GM18520 (cell line): ENCODE data around the gene ZKSCAN2.
A peak's percentile ranks its signal among the peaks of the same experiment; 100 is the strongest.

Experiments used
- ATAC-seq: cut with Tn5 transposase; IDR thresholded peaks from one replicate; pipeline ENCODE4 v1.9.1; 2021; ENCODE audit not compliant: unreplicated experiment

Gene ZKSCAN2

GRCh38 chr16:25257470-25257955 lies at the start of gene ZKSCAN2:
ZKSCAN2 (minus strand) TSS chr16:25257845; CDS start chr16:25257127, 718 bp downstream.
- peak; percentile 84 for ATAC-seq

- no peak for ATAC-seq
These were observed 42.3 kb upstream of the ZKSCAN2 start for GRCh38 chr16:25299792-25300590.

- ATAC-seq: no peak
These were observed 40.7 kb upstream of the ZKSCAN2 start for GRCh38 chr16:25298165-25298872.

- ATAC-seq: no peak
These were observed 39.6 kb upstream of the ZKSCAN2 start for GRCh38 chr16:25297151-25297787.

GRCh38 chr16:25291580-25291979 lies 33.9 kb upstream of the ZKSCAN2 start:
- no peak for ATAC-seq

- no peak for ATAC-seq
These were observed 31.8 kb upstream of the ZKSCAN2 start for GRCh38 chr16:25289466-25289865.

- no peak for ATAC-seq
These were observed 21.8 kb upstream of the ZKSCAN2 start for GRCh38 chr16:25279491-25279890.

- ATAC-seq: no peak
These were observed 13.8 kb upstream of the ZKSCAN2 start for GRCh38 chr16:25271421-25271820.

- no peak for ATAC-seq
These were observed 12.9 kb upstream of the ZKSCAN2 start for GRCh38 chr16:25270577-25270976.

- ATAC-seq: no peak
These were observed 12.2 kb upstream of the ZKSCAN2 start for GRCh38 chr16:25269879-25270278.

- no peak for ATAC-seq
These were observed 8.3 kb upstream of the ZKSCAN2 start for GRCh38 chr16:25265968-25266367.

- no peak for ATAC-seq
These were observed 7.0 kb upstream of the ZKSCAN2 start for GRCh38 chr16:25264597-25264996.

- no peak for ATAC-seq
These were observed 2.8 kb upstream of the ZKSCAN2 start for GRCh38 chr16:25260416-25260815.

GRCh38 chr16:25258861-25259179 lies 1.2 kb upstream of the ZKSCAN2 start:
- ATAC-seq: no peak

- peak; percentile 13 for ATAC-seq
These were observed 563 bp upstream of the ZKSCAN2 start for GRCh38 chr16:25257956-25258860.

- ATAC-seq: no peak
These were observed 763 bp downstream of the ZKSCAN2 start for GRCh38 chr16:25256695-25257469.

- no peak for ATAC-seq
These were observed 4.3 kb downstream of the ZKSCAN2 start for GRCh38 chr16:25253322-25253721.

- ATAC-seq: no peak
These were observed 7.2 kb downstream of the ZKSCAN2 start for GRCh38 chr16:25250467-25250866.

GRCh38 chr16:25235991-25236390 lies 21.7 kb downstream of the ZKSCAN2 start:
- ATAC-seq: no peak

GRCh38 chr16:25228372-25228771 lies 29.3 kb downstream of the ZKSCAN2 start:
- ATAC-seq: no peak
